ENCODE results near the gene MTARC1.

DNA sequence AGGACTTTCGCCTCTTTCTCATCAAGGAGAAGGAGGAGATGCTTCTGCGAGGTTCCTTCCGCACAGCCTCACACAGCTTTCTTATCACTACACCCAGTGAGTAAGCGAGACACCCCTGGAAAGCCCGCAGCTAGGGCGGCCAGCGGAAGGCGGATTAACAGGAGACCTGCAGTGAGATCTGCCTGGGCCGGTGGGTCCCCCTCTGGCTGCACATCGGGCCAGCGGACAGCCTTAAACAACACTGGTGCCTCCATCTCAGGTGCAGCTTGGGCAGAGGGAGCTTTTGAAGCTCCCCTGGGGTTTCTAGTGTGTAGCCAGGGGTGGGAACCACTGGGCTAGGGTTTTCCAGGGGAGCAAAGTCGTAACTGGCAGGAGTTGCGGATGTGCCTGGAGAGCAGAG is 17.5 kb upstream of the MTARC1 start:
- TF ChIP-seq EZH2 (IDR thresholded peaks at IDR 0.05) = no peak
- no peak for TF ChIP-seq POLR2AphosphoS5 (IDR thresholded peaks at IDR 0.05; ENCODE audit: borderline replicate concordance, low read depth, low read length)

Measured in SK-N-MC (cell line).